Neutrophil (primary cell): ENCODE data around the gene CD55.

ENCODE experiments used
- H3K27ac ChIP-seq: fragments of 200-600 bp; sonication (generic); 2 replicates; pipeline ENCODE4 v1.5.1; 2016; ENCODE audit warnings: mild to moderate bottlenecking, moderate library complexity
- H3K27me3 ChIP-seq: fragments of 200-600 bp; sonication (generic); 2 replicates; pipeline ENCODE4 v1.6.0; 2016; ENCODE audit warnings: mild to moderate bottlenecking
- H3K36me3 ChIP-seq: fragments of 200-600 bp; sonication (generic); 2 replicates; pipeline ENCODE4 v1.5.1; 2017
- H3K4me1 ChIP-seq, 2 experiments: fragments of 200-600 bp in 1 of 2; sonication (generic) in 1 of 2; 1 replicate in 1 of 2; 2 replicates in 1 of 2; pipeline versions ENCODE4 v1.5.1 to v1.6.1; 2013 to 2016; ENCODE audit warnings: low read depth in 1 of 2, low read length in 1 of 2, mild to moderate bottlenecking in 1 of 2, moderate library complexity in 1 of 2; ENCODE audit not compliant: control insufficient read depth in 1 of 2, insufficient read depth in 1 of 2
- H3K4me3 ChIP-seq, 2 experiments: fragments of 200-600 bp in 1 of 2; sonication (generic) in 1 of 2; 1 replicate in 1 of 2; 2 replicates in 1 of 2; pipeline ENCODE4 v1.5.1; 2013 to 2016; ENCODE audit warnings: low read depth in 1 of 2, low read length in 1 of 2, mild to moderate bottlenecking in 1 of 2, moderate library complexity in 1 of 2
- H3K9me3 ChIP-seq: fragments of 200-600 bp; sonication (generic); 2 replicates; pipeline ENCODE4 v1.5.1; 2016
- TF ChIP-seq, protein P1 (sequence below): fragments of 200-600 bp; sonication (generic); IDR thresholded peaks from 2 replicates; pipeline ENCODE4 v1.5.1; 2016; ENCODE audit warnings: antibody characterized with exemption

The CD55 gene

DNA sequence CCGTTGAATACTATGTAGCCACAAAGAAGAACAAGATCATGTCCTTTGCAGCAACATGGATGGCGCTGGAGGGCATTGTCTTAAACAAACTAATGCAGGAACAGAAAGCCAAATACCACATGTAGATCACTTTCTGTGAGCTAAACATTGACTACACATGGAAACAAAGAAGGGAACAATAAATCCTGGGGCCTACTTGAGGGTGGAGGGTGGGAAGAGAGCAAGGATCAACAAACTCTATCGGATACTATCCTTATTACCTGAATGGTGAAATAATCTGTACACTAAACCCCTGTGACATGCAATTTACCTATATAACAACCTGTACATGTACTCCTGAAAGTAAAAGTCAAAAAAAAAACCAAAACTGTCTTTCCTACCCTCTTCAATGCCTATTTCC lies 40.8 kb upstream of the CD55 start:
- Histone ChIP-seq H3K9me3 (no peaks in the 10 kb centered on the region), H3K4me1 (no peaks in the 10 kb centered on the region), H3K27ac (no peak overlapping the region), H3K4me3 (no peak overlapping the region), H3K36me3 (no peaks in the 10 kb centered on the region), H3K27me3 (no peaks in the 10 kb centered on the region)
- TF ChIP-seq, protein P1, sequence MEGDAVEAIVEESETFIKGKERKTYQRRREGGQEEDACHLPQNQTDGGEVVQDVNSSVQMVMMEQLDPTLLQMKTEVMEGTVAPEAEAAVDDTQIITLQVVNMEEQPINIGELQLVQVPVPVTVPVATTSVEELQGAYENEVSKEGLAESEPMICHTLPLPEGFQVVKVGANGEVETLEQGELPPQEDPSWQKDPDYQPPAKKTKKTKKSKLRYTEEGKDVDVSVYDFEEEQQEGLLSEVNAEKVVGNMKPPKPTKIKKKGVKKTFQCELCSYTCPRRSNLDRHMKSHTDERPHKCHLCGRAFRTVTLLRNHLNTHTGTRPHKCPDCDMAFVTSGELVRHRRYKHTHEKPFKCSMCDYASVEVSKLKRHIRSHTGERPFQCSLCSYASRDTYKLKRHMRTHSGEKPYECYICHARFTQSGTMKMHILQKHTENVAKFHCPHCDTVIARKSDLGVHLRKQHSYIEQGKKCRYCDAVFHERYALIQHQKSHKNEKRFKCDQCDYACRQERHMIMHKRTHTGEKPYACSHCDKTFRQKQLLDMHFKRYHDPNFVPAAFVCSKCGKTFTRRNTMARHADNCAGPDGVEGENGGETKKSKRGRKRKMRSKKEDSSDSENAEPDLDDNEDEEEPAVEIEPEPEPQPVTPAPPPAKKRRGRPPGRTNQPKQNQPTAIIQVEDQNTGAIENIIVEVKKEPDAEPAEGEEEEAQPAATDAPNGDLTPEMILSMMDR, result no peak

DNA sequence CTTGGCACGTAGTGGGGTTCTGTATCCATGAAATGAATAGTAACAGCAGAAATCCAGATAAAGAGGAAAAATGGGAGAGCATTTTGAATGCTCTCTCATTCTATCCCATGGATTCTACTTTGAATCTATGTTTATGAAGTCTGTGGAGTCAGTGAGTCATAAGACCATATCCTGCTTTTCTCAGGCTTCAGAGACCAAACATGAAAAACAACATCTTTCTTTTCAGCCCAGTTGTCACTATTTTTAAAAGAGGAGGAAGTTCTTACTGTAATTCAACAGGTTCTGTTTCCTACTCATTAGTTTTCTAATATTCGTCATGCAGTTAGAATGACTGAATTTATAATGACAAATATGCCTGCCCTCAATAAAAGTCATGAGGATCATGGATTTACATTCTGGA lies 39.4 kb upstream of the CD55 start:
- Histone ChIP-seq H3K36me3 (no peaks in the 10 kb centered on the region), H3K27me3 (no peaks in the 10 kb centered on the region), H3K27ac (no peak overlapping the region), H3K9me3 (no peaks in the 10 kb centered on the region), H3K4me1 (no peaks in the 10 kb centered on the region), H3K4me3 (no peak overlapping the region)
- TF ChIP-seq, protein P1, result no peak

DNA sequence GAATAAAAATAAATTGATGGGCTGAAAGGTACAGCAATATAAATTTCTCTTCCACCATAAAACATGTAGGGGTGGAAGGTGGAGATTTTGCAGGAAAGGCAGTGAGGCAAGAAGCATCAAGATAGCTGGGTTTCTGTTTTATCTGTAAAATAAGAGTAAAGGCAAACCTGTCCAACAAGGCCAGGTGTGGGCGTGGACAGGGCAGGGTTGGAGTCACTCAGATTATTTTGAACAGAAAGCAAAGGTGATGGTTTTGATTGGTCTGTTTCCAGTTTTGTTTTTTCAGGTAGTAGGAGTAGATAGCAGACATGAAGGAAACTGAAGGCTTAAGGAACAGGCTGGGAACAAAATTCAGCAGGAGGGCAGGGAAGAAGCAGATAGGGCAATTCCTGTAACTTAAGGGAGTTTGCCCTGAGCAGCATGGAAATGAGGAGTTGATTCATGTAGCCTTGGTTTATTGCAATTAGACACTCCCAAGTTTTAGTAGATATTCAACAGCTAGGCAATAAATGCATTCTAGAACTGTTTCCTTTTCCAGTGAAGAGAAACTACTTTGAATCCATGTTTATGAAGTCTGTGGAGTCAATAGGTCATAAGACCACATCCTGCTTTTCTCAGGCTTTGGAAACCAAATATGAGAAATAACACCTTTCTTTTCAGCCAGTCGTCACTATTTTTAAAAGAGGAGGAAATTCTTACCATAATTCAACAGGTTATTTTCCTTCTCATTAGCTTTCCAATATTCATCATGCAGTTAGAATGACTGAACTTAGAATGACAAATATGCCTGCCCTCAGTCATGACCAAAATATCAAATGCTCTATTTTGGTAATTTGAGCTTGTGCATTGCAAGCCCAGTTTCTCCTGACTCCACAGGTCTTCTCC lies 38.7 kb upstream of the CD55 start:
- Histone ChIP-seq H3K27me3 (no peaks in the 10 kb centered on the region), H3K4me3 (no peak overlapping the region), H3K27ac (no peak overlapping the region), H3K9me3 (no peaks in the 10 kb centered on the region), H3K36me3 (no peaks in the 10 kb centered on the region), H3K4me1 (no peaks in the 10 kb centered on the region)
- TF ChIP-seq, protein P1, result no peak

DNA sequence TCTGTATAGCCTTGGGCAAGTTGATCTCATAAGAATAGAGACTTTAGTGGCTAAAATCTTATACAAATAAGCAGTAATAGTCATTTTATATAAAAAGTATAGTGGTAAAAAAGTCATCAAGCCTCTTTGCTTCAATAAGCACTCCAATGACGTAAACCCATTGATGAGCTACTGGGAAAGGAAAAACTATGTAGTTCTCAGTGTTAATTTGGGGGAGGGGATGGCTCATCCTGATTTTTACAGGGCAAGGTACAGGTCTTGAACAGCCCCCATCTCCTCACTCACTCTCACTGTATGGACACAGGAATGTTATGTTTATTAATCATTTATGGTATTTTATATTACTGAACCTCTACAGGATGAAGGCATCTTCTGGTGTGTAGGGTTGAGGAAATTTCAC lies 38.1 kb upstream of the CD55 start:
- no peak overlapping the region for H3K27ac ChIP-seq
- no peaks in the 10 kb centered on the region for H3K36me3 ChIP-seq
- no peak overlapping the region for H3K4me3 ChIP-seq
- H3K27me3 ChIP-seq, result no peaks in the 10 kb centered on the region
- no peaks in the 10 kb centered on the region for H3K4me1 ChIP-seq
- TF ChIP-seq, protein P1, result no peak
- no peaks in the 10 kb centered on the region for H3K9me3 ChIP-seq

DNA sequence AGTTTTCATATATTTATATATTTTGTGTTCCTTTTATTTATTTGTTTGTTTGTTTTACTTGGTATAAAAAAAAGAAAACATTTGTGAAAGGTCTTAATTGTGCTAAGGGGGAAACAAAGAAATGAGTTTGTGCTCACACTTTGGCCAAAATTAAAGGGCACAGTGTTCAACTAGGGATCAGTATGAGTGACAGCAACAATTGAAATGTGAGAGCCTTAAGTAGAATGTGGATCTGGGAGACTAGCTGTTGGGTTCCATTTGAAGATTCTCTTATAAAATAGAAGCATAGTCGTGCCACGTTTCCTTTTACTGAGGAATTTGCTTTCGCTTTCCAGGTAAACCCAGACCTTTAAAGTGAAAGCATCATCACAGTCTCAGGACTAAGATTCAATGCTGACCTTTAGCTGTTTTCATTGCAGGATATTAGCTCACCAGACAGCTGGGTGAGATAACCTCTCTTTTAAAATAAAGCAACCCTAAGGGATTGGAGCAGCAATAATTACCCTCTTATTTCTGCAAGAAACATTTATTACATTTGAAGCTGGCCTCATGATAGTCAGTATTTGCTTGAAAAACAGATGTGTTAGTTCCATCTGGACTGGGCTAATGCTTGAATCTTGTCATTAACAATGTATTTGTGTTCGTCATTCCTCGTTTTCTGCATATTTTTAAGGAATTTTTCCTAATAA lies 37.1 kb upstream of the CD55 start:
- no peaks in the 10 kb centered on the region for H3K4me1 ChIP-seq
- no peaks in the 10 kb centered on the region for H3K27me3 ChIP-seq
- no peaks in the 10 kb centered on the region for H3K9me3 ChIP-seq
- no peak overlapping the region for H3K4me3 ChIP-seq
- H3K36me3 ChIP-seq, result no peaks in the 10 kb centered on the region
- TF ChIP-seq, protein P1, result no peak
- no peak overlapping the region for H3K27ac ChIP-seq
